Fibroblast of the aortic adventitia (primary cell): ENCODE measurements around the gene IKZF1. TPM values are rescaled to one million over a fixed set of nuclear protein-coding genes. Genes with fewer than 3 reads are reported as not detected.

ENCODE experiments used
- DNase-seq: peaks from one replicate; pipeline ENCODE4 v3.0.0-alpha.2; 2010; ENCODE audit warnings: low read depth
- H3K4me3 ChIP-seq: 2 replicates; pipeline ENCODE4 v1.5.1; 2011; ENCODE audit warnings: low read depth, mild to moderate bottlenecking, control low read depth, low read length, moderate library complexity
- CTCF ChIP-seq: IDR thresholded peaks from 2 replicates; pipeline ENCODE4 v1.5.1; 2011; ENCODE audit warnings: mild to moderate bottlenecking, low read length, control low read depth, inconsistent platforms; ENCODE audit not compliant: insufficient read depth
- total RNA-seq: library from RNA; depleted of rRNA; stranded (reverse); fragments of >200 nt; gene quantifications from 2 replicates; pipeline ENCODE4 v1.2.3, GENCODE V29; 2012; ENCODE audit warnings: low replicate concordance

Gene IKZF1
- total RNA-seq, 1 donor: not detected

- no peak for DNase-seq
- no peak for TF ChIP-seq CTCF
- H3K4me3 ChIP-seq: no peak overlapping the region
Measured at GRCh38 chr7:50358041-50358705, 53.7 kb downstream of the IKZF1 start.

DNA sequence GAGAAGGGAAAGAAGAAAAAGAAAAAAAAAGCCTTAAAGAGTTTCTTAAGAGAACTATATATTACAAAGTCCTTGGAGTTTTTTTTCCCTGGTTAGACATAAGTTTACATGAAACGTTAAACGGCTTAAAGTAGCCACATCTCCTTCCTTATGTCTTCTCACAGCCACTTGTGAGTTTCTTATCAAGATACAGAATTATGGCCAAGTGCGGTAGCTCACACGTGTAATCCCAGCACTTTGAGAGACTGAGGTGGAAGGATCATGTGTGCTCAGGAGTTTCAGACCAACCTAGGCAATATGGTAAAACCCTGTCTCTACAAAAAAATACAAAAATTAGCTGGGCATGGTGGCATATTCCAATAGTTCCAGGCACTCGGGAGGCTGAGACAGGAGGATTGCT is 54.3 kb downstream of the IKZF1 start:
- H3K4me3 ChIP-seq: no peak overlapping the region
- no peak for TF ChIP-seq CTCF
- DNase-seq: no peak

GRCh38 chr7:50359258-50359994 is 54.9 kb downstream of the IKZF1 start:
- no peak for DNase-seq
- H3K4me3 ChIP-seq: no peak overlapping the region
- TF ChIP-seq CTCF: no peak

- TF ChIP-seq CTCF: no peak
- peak; percentile 0 for DNase-seq
- no peak overlapping the region for H3K4me3 ChIP-seq
Measured at GRCh38 chr7:50359995-50360925, 55.7 kb downstream of the IKZF1 start.

DNA sequence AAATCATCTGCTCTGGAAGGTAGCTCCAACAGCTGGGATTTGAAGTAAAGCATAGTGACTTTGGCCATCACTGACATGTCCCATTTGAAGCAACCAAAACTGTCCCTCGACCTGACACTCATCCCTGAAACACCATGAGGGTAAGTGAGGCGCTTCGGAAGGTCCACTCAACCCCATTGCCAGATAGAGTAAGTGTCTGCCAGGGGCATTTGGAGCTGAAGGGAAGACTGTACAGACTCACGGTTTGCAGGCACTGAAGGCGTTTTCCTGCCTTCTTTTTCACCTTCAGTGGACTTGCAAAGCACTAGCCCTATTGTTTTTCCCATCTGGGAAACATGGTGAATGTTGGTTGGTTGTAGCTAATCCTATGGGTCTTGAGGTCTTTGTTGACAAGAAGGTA is 57.6 kb downstream of the IKZF1 start:
- H3K4me3 ChIP-seq: no peak overlapping the region
- TF ChIP-seq CTCF: no peak
- DNase-seq: no peak

DNA sequence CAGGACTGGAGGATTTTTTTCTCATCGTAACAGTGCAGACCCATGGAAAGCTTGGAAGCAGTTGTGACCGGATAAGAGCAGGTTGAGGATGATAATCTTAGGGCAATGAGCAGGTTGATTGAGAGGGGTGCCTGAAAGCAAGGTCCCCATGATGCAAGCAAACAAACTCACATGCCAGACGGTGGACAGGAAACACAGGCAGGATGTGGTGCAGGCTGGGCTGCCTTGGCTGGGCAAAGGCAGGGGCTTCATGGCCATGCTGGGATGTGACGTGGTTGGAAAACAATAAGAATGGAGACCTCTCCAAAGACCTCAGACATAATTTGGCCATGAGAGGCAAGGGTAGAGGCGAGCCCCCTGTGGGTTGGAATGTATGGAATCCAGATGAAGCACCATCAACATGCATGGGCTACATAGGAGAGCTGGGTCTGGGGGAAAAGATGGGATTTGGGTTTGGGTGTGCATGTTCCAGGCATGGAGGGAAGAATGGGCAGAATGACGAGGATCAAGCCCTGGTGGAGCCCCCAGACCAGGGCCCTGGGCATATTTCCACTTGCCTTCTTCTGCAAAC is 58.3 kb downstream of the IKZF1 start:
- DNase-seq: no peak
- no peak for TF ChIP-seq CTCF
- no peak overlapping the region for H3K4me3 ChIP-seq
